Neuronal stem cell (in vitro differentiated cells): ENCODE data around the gene FOSB. TPM values are rescaled to one million over a fixed set of nuclear protein-coding genes. Genes with fewer than 3 reads are reported as not detected.

Source experiments
- DNase-seq: peaks from one replicate; pipeline ENCODE4 v3.0.0-alpha.2; 2013; ENCODE audit warnings: low spot score
- H2AFZ ChIP-seq: one replicate; pipeline ENCODE4 v1.6.1; 2013; ENCODE audit warnings: mild to moderate bottlenecking, low read length, inconsistent platforms
- H2AK5ac ChIP-seq: 2 replicates; pipeline ENCODE4 v1.6.1; 2013; ENCODE audit warnings: low read depth, mild to moderate bottlenecking, inconsistent platforms, low read length, moderate library complexity, mixed read lengths
- H2BK120ac ChIP-seq: 2 replicates; pipeline ENCODE4 v1.6.1; 2013; ENCODE audit warnings: low read depth, mild to moderate bottlenecking, inconsistent platforms, low read length, moderate library complexity, mixed read lengths
- H2BK12ac ChIP-seq: one replicate; pipeline ENCODE4 v1.6.1; 2013; ENCODE audit warnings: low read length, inconsistent platforms
- H2BK15ac ChIP-seq: 2 replicates; pipeline ENCODE4 v1.6.1; 2013; ENCODE audit warnings: mild to moderate bottlenecking, low read length, inconsistent platforms, mixed read lengths
- H2BK5ac ChIP-seq: one replicate; pipeline ENCODE4 v1.6.1; 2013; ENCODE audit warnings: inconsistent platforms, mild to moderate bottlenecking, low read length, moderate library complexity
- H3K14ac ChIP-seq: one replicate; pipeline ENCODE4 v1.6.1; 2013; ENCODE audit warnings: low read length, inconsistent platforms
- H3K18ac ChIP-seq: 2 replicates; pipeline ENCODE4 v1.6.1; 2013; ENCODE audit warnings: low read length, inconsistent platforms
- H3K23ac ChIP-seq: 2 replicates; pipeline ENCODE4 v1.6.1; 2013; ENCODE audit warnings: low read depth, mild to moderate bottlenecking, mixed read lengths, low read length, inconsistent platforms; ENCODE audit not compliant: poor library complexity
- H3K27ac ChIP-seq: replicated peaks from 3 replicates; pipeline ENCODE4 v1.5.1; 2013; ENCODE audit warnings: low read length, inconsistent platforms
- H3K27me3 ChIP-seq, 3 experiments: 2 replicates each; pipeline ENCODE4 v1.6.1; 2013; ENCODE audit warnings: low read length in 3 of 3, mild to moderate bottlenecking in 2 of 3, inconsistent platforms in 1 of 3, low read depth in 1 of 3, mixed read lengths in 1 of 3, moderate library complexity in 1 of 3; ENCODE audit not compliant: control insufficient read depth in 3 of 3, insufficient read depth in 3 of 3
- H3K36me3 ChIP-seq, 2 donors: replicated peaks in 1 of 2; 2 replicates each; pipeline ENCODE4 v1.6.1; 2013; ENCODE audit warnings: low read length in 2 of 2; ENCODE audit not compliant: control insufficient read depth in 2 of 2, insufficient read depth in 2 of 2
- H3K4ac ChIP-seq: 2 replicates; pipeline ENCODE4 v1.6.1; 2013; ENCODE audit warnings: inconsistent platforms, mild to moderate bottlenecking, low read length, moderate library complexity
- H3K4me1 ChIP-seq, 2 donors: 1 replicate in 1 of 2; 2 replicates in 1 of 2; pipeline ENCODE4 v1.6.1; 2013; ENCODE audit warnings: low read length in 2 of 2, low read depth in 1 of 2; ENCODE audit not compliant: control insufficient read depth in 2 of 2, insufficient read depth in 1 of 2
- H3K4me2 ChIP-seq: one replicate; pipeline ENCODE4 v1.6.1; 2013; ENCODE audit warnings: mild to moderate bottlenecking, low read length, inconsistent platforms; ENCODE audit not compliant: insufficient read depth, poor library complexity, severe bottlenecking
- H3K4me3 ChIP-seq, 2 donors: 2 replicates each; pipeline ENCODE4 v1.5.1; 2013; ENCODE audit warnings: low read length in 2 of 2, mild to moderate bottlenecking in 2 of 2, inconsistent platforms in 1 of 2, moderate library complexity in 1 of 2
- H3K79me1 ChIP-seq: one replicate; pipeline ENCODE4 v1.6.1; 2013; ENCODE audit warnings: low read depth, mild to moderate bottlenecking, inconsistent platforms, low read length, moderate library complexity
- H3K9ac ChIP-seq: one replicate; pipeline ENCODE4 v1.6.1; 2013; ENCODE audit warnings: mild to moderate bottlenecking, low read depth, low read length, inconsistent platforms; ENCODE audit not compliant: poor library complexity
- H3K9me3 ChIP-seq, 2 donors: replicated peaks in 1 of 2; 2 replicates each; pipeline versions ENCODE3 to v1.6.1; 2013; ENCODE audit warnings: low read length in 2 of 2, mild to moderate bottlenecking in 2 of 2, inconsistent platforms in 1 of 2, low read depth in 1 of 2, mixed read lengths in 1 of 2, moderate library complexity in 1 of 2; ENCODE audit not compliant: control insufficient read depth in 2 of 2, insufficient read depth in 1 of 2
- H4K8ac ChIP-seq: one replicate; pipeline ENCODE4 v1.6.1; 2013; ENCODE audit warnings: low read depth, mild to moderate bottlenecking, inconsistent platforms, low read length, moderate library complexity
- H4K91ac ChIP-seq: one replicate; pipeline ENCODE4 v1.6.1; 2013; ENCODE audit warnings: low read length, low read depth, mild to moderate bottlenecking, inconsistent platforms; ENCODE audit not compliant: poor library complexity
- WGBS, 2 donors: extraction: QIAGEN DNeasy Blood & Tissue Kit; methylation state at CpG; one replicate each; pipeline ENCODE4 v1.1.7; 2013; ENCODE audit warnings: missing lambda C conversion rate in 2 of 2, mixed read lengths in 1 of 2; ENCODE audit not compliant: insufficient read length in 2 of 2, insufficient replicate concordance in 1 of 2; ENCODE audit errors: extremely low coverage in 2 of 2; 5-methylcytosine and 5-hydroxymethylcytosine counted together
- polyA plus RNA-seq, 2 experiments: library from polyadenylated mRNA; stranded (reverse); fragments of 200-250 nt; gene quantifications; one replicate each; pipeline ENCODE4 v1.2.3, GENCODE V29; 2013

Gene FOSB
- polyA plus RNA-seq (2013, experiment 1 of 2), result 8.5 TPM
- polyA plus RNA-seq (2013, experiment 2 of 2), result 8.7 TPM

GRCh38 chr19:45467456-45468158 is at the start of gene FOSB:
TSS of gene FOSB (plus strand) at chr19:45467996. CDS start at chr19:45468587, 591 bp downstream.
- H2BK5ac ChIP-seq, result peak within 1 kb of the TSS; percentile 91
- peak within 1 kb of the TSS; percentile 47 for H3K14ac ChIP-seq
- peak within 1 kb of the TSS; percentile 41 for H3K27ac ChIP-seq
- H3K4me2 ChIP-seq, result peak within 1 kb of the TSS; percentile 99
- H2AFZ ChIP-seq, result peak within 1 kb of the TSS; percentile 97
- H3K4ac ChIP-seq, result peak within 1 kb of the TSS; percentile 45
- H3K23ac ChIP-seq, result peak within 1 kb of the TSS; percentile 82
- no peak within 1 kb of the TSS for H2BK120ac ChIP-seq
- H3K4me3 ChIP-seq, result peak within 1 kb of the TSS; percentile 58 to 93
- no peaks in the 10 kb centered on the region for H3K79me1 ChIP-seq
- H4K8ac ChIP-seq, result no peak within 1 kb of the TSS
- H3K18ac ChIP-seq, result peak within 1 kb of the TSS; percentile 95
- H2BK15ac ChIP-seq, result peak within 1 kb of the TSS; percentile 86
- H2AK5ac ChIP-seq, result peak within 1 kb of the TSS; percentile 74
- H3K4me1 ChIP-seq, result peaks cover 11 to 18% of the 10 kb centered on the region in 2 donors
- no peaks in the 10 kb centered on the region for H3K36me3 ChIP-seq
- peak within 1 kb of the TSS; percentile 82 for H2BK12ac ChIP-seq
- H3K27me3 ChIP-seq, result peaks cover 0 to 23% (median 4%) of the 10 kb centered on the region in 3 experiments
- WGBS, 2 donors, result no CpG with 5 or more reads among the region's 56 CpGs
- no peaks in the 10 kb centered on the region for H3K9me3 ChIP-seq
- peak; percentile 98 for DNase-seq
- H4K91ac ChIP-seq, result no peak within 1 kb of the TSS
- peak within 1 kb of the TSS; percentile 83 for H3K9ac ChIP-seq

DNA sequence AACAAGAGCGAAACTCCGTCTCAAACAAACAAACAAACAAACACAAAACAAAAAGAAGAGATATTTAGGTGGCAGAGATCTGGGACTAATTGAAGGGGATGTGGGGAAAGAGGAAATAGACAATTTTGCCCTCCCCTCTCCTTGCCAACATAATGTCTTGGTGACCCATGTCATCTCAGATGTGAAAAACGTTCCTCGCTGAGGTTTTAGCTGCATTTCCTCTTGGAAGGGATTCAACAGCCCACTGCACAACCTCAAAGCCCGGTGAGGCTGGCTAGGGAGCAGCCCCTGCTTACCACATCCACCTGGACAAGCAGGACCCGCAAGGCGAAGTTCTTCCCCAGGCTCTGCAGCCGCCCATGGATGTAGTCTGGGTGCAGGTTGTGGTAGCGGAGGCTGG is 49.0 kb upstream of the FOSB start:
- H3K18ac ChIP-seq, result no peak overlapping the region
- no peak overlapping the region for H3K23ac ChIP-seq
- WGBS, 2 donors, result no CpG with 5 or more reads among the region's 9 CpGs
- H2BK12ac ChIP-seq, result no peak overlapping the region
- H2AFZ ChIP-seq, result no peak overlapping the region
- H2BK15ac ChIP-seq, result no peak overlapping the region
- no peak overlapping the region for H3K4me2 ChIP-seq
- H3K27me3 ChIP-seq, result no peaks in the 10 kb centered on the region
- H3K27ac ChIP-seq, result no peak overlapping the region
- H3K4me3 ChIP-seq, result no peak overlapping the region
- H2AK5ac ChIP-seq, result no peak overlapping the region
- H3K9ac ChIP-seq, result no peak overlapping the region
- no peaks in the 10 kb centered on the region for H3K9me3 ChIP-seq
- H2BK120ac ChIP-seq, result no peak overlapping the region
- peaks cover 4% of the 10 kb centered on the region for H3K79me1 ChIP-seq
- no peak overlapping the region for H3K14ac ChIP-seq
- H3K4me1 ChIP-seq, result peaks cover 4 to 5% of the 10 kb centered on the region in 2 donors
- no peak overlapping the region for H4K8ac ChIP-seq
- H3K36me3 ChIP-seq, result peaks cover 35 to 77% of the 10 kb centered on the region in 2 donors
- no peak overlapping the region for H4K91ac ChIP-seq
- no peak for DNase-seq
- H3K4ac ChIP-seq, result no peak overlapping the region
- H2BK5ac ChIP-seq, result no peak overlapping the region

GRCh38 chr19:45419396-45419795 is 48.4 kb upstream of the FOSB start:
- H3K36me3 ChIP-seq, result peaks cover 31 to 71% of the 10 kb centered on the region in 2 donors
- no peak overlapping the region for H3K9ac ChIP-seq
- H3K27me3 ChIP-seq, result no peaks in the 10 kb centered on the region
- H3K4me1 ChIP-seq, result peaks cover 6 to 10% of the 10 kb centered on the region in 2 donors
- no peak for DNase-seq
- H3K4ac ChIP-seq, result no peak overlapping the region
- H3K23ac ChIP-seq, result no peak overlapping the region
- H2AFZ ChIP-seq, result no peak overlapping the region
- H2AK5ac ChIP-seq, result no peak overlapping the region
- H3K27ac ChIP-seq, result no peak overlapping the region
- H3K79me1 ChIP-seq, result peaks cover 4% of the 10 kb centered on the region
- no peak overlapping the region for H3K18ac ChIP-seq
- no peak overlapping the region for H3K14ac ChIP-seq
- no peak overlapping the region for H3K4me3 ChIP-seq
- H4K91ac ChIP-seq, result no peak overlapping the region
- no peak overlapping the region for H2BK15ac ChIP-seq
- H2BK12ac ChIP-seq, result no peak overlapping the region
- H4K8ac ChIP-seq, result no peak overlapping the region
- H3K4me2 ChIP-seq, result no peak overlapping the region
- no CpG with 5 or more reads among the region's 4 CpGs for WGBS, 2 donors
- no peaks in the 10 kb centered on the region for H3K9me3 ChIP-seq
- no peak overlapping the region for H2BK5ac ChIP-seq
- H2BK120ac ChIP-seq, result no peak overlapping the region

DNA sequence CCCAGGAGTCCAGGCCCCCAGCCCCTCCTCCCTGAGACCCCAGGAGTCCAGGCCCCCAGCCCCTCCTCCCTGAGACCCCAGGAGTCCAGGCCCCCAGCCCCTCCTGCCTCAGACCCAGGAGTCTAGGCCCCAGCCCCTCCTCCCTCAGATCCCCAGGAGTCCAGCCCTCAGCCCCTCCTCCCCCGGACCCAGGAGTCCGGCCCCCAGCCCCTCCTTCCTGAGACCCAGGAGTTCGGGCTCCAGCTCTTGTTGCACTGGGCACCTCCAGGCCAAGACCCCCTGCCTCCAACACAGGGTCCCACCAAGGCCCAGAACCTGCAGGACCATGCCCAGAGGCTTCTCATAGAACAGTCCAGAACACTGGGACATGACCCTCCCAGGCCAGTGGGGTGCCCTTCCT is 47.9 kb upstream of the FOSB start:
- Histone ChIP-seq H3K9ac (no peak overlapping the region), H3K4me1 (peaks cover 6 to 10% of the 10 kb centered on the region in 2 donors), H2AFZ (no peak overlapping the region), H2BK120ac (no peak overlapping the region), H3K9me3 (no peaks in the 10 kb centered on the region), H3K79me1 (peaks cover 4% of the 10 kb centered on the region), H3K36me3 (peaks cover 26 to 66% of the 10 kb centered on the region in 2 donors), H3K4me2 (no peak overlapping the region), H3K27ac (no peak overlapping the region), H3K18ac (no peak overlapping the region), H2BK5ac (no peak overlapping the region), H4K91ac (no peak overlapping the region), H3K23ac (no peak overlapping the region), H3K14ac (no peak overlapping the region), H2AK5ac (no peak overlapping the region), H4K8ac (no peak overlapping the region), H2BK12ac (no peak overlapping the region), H3K4ac (no peak overlapping the region), H3K4me3 (no peak overlapping the region), H2BK15ac (no peak overlapping the region), H3K27me3 (no peaks in the 10 kb centered on the region)
- no CpG with 5 or more reads among the region's 3 CpGs for WGBS, 2 donors
- DNase-seq, result no peak
